ENCODE results near the gene OAF. TPM values are rescaled to one million over a fixed set of nuclear protein-coding genes. Genes with fewer than 3 reads are reported as not detected.

The OAF gene
- total RNA-seq, 2 donors from 2014 or later, result 142 to 152 TPM

DNA sequence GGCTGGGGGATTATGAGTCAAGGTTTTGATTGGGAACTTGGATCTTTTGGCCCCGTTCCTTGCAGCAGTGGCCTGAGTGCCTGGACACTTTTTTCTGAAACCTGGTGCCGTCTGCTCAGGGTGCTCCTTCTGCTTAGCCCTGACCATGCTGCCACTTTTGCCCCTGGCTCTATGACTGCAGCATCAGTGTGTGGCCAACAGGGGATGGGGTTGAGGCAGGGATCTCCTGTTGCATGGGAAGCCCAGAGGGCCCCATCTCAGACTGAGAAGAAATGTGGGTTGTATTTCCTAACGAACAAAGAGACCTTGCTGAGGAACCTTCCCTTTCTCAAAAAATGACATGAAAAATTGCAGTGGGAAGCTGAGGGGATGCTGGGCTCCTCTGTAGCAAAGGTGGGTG, 47.8 kb downstream of the OAF start:
- H3K27ac ChIP-seq, result no peak overlapping the region
- no peak overlapping the region for H3K9ac ChIP-seq (ENCODE audit: low read depth in 2 of 2, low read length in 2 of 2)
- DNase-seq, result no peak
- H3K36me3 ChIP-seq, result no peaks in the 10 kb centered on the region
- no peak for TF ChIP-seq CTCF (IDR thresholded peaks at IDR 0.05)
- H3K27me3 ChIP-seq, result peaks cover 9% of the 10 kb centered on the region
- H3K9me3 ChIP-seq, result no peaks in the 10 kb centered on the region
- H3K4me3 ChIP-seq, result no peak overlapping the region
- intact Hi-C loops (cut with DNase I), result no loop called here
- no peaks in the 10 kb centered on the region for H3K4me1 ChIP-seq

- Histone ChIP-seq H3K4me3 (no peak overlapping the region), H3K36me3 (no peaks in the 10 kb centered on the region), H3K9me3 (no peaks in the 10 kb centered on the region), H3K27ac (no peak overlapping the region), H3K27me3 (peaks cover 9% of the 10 kb centered on the region), H3K4me1 (no peaks in the 10 kb centered on the region), H3K9ac (ENCODE audit: low read depth in 2 of 2, low read length in 2 of 2) (no peak overlapping the region)
- intact Hi-C loops (cut with DNase I), result no loop called here
- no peak for DNase-seq
- TF ChIP-seq CTCF (IDR thresholded peaks at IDR 0.05), result no peak
Measured at GRCh38 chr11:120259241-120259640, 48.4 kb downstream of the OAF start.

DNA sequence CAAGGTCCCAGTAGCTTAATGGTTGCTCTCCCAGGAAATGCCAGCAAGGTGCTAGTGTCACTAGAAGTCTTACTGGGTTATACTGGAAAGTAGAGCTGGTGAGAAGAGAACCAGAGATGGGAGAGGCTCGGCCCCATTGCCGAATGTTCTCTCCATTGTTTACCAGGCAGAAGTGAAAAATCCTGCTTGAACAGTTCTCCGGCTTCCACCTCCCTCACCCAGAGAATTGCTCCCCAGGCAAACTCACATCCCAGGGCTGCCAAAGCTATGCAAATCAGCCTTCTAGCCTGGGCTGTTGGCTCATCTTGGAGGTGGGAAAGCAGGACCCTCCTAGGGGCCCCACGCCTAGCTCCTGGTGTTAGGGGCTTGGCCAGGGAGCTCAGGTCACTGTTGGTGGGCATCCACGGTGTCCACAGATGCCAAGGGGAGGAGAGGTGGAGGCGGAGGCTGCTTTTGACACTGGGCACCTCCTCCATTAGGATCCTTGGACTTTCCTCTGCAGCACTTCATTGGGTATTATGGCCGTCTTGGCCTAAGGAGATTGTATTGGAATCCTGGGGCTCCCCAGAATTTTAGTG, 49.2 kb downstream of the OAF start:
- Histone ChIP-seq H3K27ac (no peak overlapping the region), H3K4me1 (no peaks in the 10 kb centered on the region), H3K9me3 (no peaks in the 10 kb centered on the region), H3K27me3 (peaks cover 9% of the 10 kb centered on the region), H3K4me3 (no peak overlapping the region), H3K9ac (ENCODE audit: low read depth in 2 of 2, low read length in 2 of 2) (no peak overlapping the region), H3K36me3 (no peaks in the 10 kb centered on the region)
- intact Hi-C loops (cut with DNase I), result no loop called here
- no peak for DNase-seq
- TF ChIP-seq CTCF (IDR thresholded peaks at IDR 0.05), result no peak

GRCh38 chr11:120260616-120261015, 49.8 kb downstream of the OAF start:
- no peaks in the 10 kb centered on the region for H3K36me3 ChIP-seq
- H3K4me1 ChIP-seq, result no peaks in the 10 kb centered on the region
- no peak overlapping the region for H3K4me3 ChIP-seq
- TF ChIP-seq CTCF (IDR thresholded peaks at IDR 0.05), result no peak
- peaks cover 9% of the 10 kb centered on the region for H3K27me3 ChIP-seq
- intact Hi-C loops (cut with DNase I), result no loop called here
- no peak overlapping the region for H3K9ac ChIP-seq (ENCODE audit: low read depth in 2 of 2, low read length in 2 of 2)
- H3K27ac ChIP-seq, result no peak overlapping the region
- no peaks in the 10 kb centered on the region for H3K9me3 ChIP-seq
- DNase-seq, result no peak

DNA sequence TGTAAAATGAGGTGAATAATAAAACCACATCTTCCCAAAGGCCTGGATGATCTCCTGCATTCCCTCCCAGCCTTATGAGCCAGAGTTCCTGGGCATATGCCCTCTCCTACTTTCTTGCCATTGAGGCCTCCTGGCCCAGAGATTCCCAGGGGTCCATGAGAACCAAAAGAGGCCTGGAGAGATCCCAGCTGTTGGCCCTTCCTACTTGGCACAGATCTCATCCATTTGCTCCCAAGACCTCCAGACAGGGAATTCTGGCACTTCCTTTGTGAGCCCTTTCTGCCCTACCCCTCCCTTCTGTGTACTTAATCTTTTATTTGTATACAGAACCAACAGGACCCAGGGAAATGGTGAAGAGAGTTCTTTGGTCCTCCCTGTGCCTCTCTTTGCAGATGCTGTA, 50.5 kb downstream of the OAF start:
- intact Hi-C loops (cut with DNase I), result no loop called here
- H3K27me3 ChIP-seq, result peaks cover 8% of the 10 kb centered on the region
- DNase-seq, result no peak
- no peak overlapping the region for H3K27ac ChIP-seq
- H3K4me3 ChIP-seq, result no peak overlapping the region
- no peak overlapping the region for H3K9ac ChIP-seq (ENCODE audit: low read depth in 2 of 2, low read length in 2 of 2)
- H3K9me3 ChIP-seq, result no peaks in the 10 kb centered on the region
- H3K4me1 ChIP-seq, result no peaks in the 10 kb centered on the region
- no peaks in the 10 kb centered on the region for H3K36me3 ChIP-seq
- TF ChIP-seq CTCF (IDR thresholded peaks at IDR 0.05), result no peak
